SH-SY5Y (cell line): ENCODE measurements around the gene RNFT2.

Experiments
- GATA2 ChIP-seq: IDR thresholded peaks from 2 replicates; pipeline ENCODE4 v1.6.1; 2011; ENCODE audit warnings: mild to moderate bottlenecking, low read depth, low read length
- GATA3 ChIP-seq: IDR thresholded peaks from 2 replicates; pipeline ENCODE4 v1.6.1; 2011; ENCODE audit warnings: low read depth, mild to moderate bottlenecking, low read length, moderate library complexity

DNA sequence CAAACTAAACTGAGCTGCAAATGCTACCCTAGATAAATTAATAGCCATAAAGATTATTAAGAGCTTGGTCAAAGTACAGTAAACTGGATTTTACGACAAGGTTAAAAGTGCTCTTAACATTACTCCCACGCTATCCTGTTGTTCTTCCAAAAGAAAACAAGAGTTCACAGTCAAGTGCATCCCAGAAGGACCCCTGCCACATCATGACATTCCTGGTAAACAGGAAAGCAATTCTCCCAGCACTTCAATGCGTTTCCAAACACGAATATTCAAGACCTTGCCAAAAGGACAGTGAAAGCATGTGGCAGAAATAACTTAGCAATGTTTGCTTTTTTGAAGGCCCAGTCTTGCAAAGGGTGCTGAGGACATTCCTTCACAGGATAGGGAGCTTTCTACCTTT, 11.4 kb upstream of the RNFT2 start:
- no peak for TF ChIP-seq GATA3
- no peak for TF ChIP-seq GATA2
